GM23248 (cell line): Measurements from ENCODE around the gene PRR18. TPM values are rescaled to one million over a fixed set of nuclear protein-coding genes. Genes with fewer than 3 reads are reported as not detected.

ENCODE experiments used
- DNase-seq: peaks from one replicate; pipeline ENCODE4 v3.0.0-alpha.2; 2015
- H2AFZ ChIP-seq: fragments of 200-600 bp; sonication (generic); 2 replicates; pipeline ENCODE4 v1.6.1; 2016; ENCODE audit warnings: antibody characterized with exemption
- H3F3A ChIP-seq: fragments of 200-600 bp; sonication (generic); 2 replicates; pipeline ENCODE4 v1.6.1; 2016; ENCODE audit warnings: mild to moderate bottlenecking, antibody characterized with exemption, mixed run types; ENCODE audit not compliant: insufficient read depth
- H3K27ac ChIP-seq: fragments of 200-600 bp; sonication (generic); 2 replicates; pipeline ENCODE4 v1.5.1; 2016; ENCODE audit warnings: mild to moderate bottlenecking
- H3K27me3 ChIP-seq: fragments of 200-600 bp; sonication (generic); replicated peaks from 2 replicates; pipeline ENCODE4 v1.6.1; 2016; ENCODE audit warnings: mild to moderate bottlenecking; ENCODE audit not compliant: insufficient read depth
- H3K36me3 ChIP-seq: fragments of 200-600 bp; sonication (generic); 2 replicates; pipeline ENCODE4 v1.6.1; 2016; ENCODE audit warnings: low read depth, mild to moderate bottlenecking
- H3K4me1 ChIP-seq: fragments of 200-600 bp; sonication (generic); 2 replicates; pipeline ENCODE4 v1.6.1; 2016; ENCODE audit warnings: mild to moderate bottlenecking; ENCODE audit not compliant: insufficient read depth
- H3K4me2 ChIP-seq: fragments of 200-600 bp; sonication (generic); one replicate; pipeline ENCODE4 v1.6.1; 2016; ENCODE audit warnings: mild to moderate bottlenecking; ENCODE audit not compliant: unreplicated experiment
- H3K4me3 ChIP-seq: fragments of 200-600 bp; sonication (generic); 2 replicates; pipeline ENCODE4 v1.5.1; 2016; ENCODE audit warnings: mild to moderate bottlenecking
- H3K79me2 ChIP-seq: fragments of 200-600 bp; sonication (generic); 2 replicates; pipeline ENCODE4 v1.6.1; 2016; ENCODE audit warnings: mild to moderate bottlenecking; ENCODE audit not compliant: insufficient read depth
- H3K9ac ChIP-seq: fragments of 200-600 bp; sonication (generic); 2 replicates; pipeline ENCODE4 v1.6.1; 2016; ENCODE audit warnings: mild to moderate bottlenecking
- H3K9me2 ChIP-seq: fragments of 200-600 bp; sonication (generic); 2 replicates; pipeline ENCODE4 v1.6.1; 2016; ENCODE audit warnings: mixed run types, mild to moderate bottlenecking, moderate library complexity; ENCODE audit not compliant: insufficient read depth
- H3K9me3 ChIP-seq: fragments of 200-600 bp; sonication (generic); one replicate; pipeline ENCODE4 v1.6.1; 2017; ENCODE audit warnings: low read depth
- H4K20me1 ChIP-seq: fragments of 200-600 bp; sonication (generic); 2 replicates; pipeline ENCODE4 v1.6.0; 2016; ENCODE audit not compliant: insufficient read depth
- EZH2 ChIP-seq: fragments of 200-600 bp; sonication (generic); IDR thresholded peaks from 2 replicates; pipeline ENCODE4 v1.6.1; 2018; ENCODE audit warnings: antibody characterized with exemption, mild to moderate bottlenecking; ENCODE audit not compliant: insufficient read depth, poor library complexity, severe bottlenecking
- EZH2phosphoT487 ChIP-seq: fragments of 200-600 bp; sonication (generic); IDR thresholded peaks from 2 replicates; pipeline ENCODE4 v1.6.1; 2018; ENCODE audit warnings: antibody characterized with exemption, moderate library complexity, mild to moderate bottlenecking, low read depth; ENCODE audit not compliant: insufficient read depth
- WGBS, 2 experiments: methylation state at CpG; one replicate each; pipeline ENCODE4 v1.1.6; 2015 to 2017; ENCODE audit warnings: low lambda C conversion rate in 2 of 2, low coverage in 1 of 2; ENCODE audit errors: missing lambda C conversion rate in 2 of 2; 5-methylcytosine and 5-hydroxymethylcytosine counted together
- in situ Hi-C: fragments of 300-500 bp; cut with MboI; formaldehyde crosslinking; loops from 2 replicates; pipeline ENCODE4 v1.15.0; 2020
- polyA plus RNA-seq: library from polyadenylated mRNA; unstranded; fragments of >200 nt; fragmentation: Nextera tagmentation; extraction: Ambion mirVana; gene quantifications from 2 replicates; pipeline ENCODE4 v1.2.1, GENCODE V29; 2016
- total RNA-seq: library from RNA; depleted of rRNA; stranded (reverse); fragments of >200 nt; shearing (Covaris generic); gene quantifications from 2 replicates; pipeline ENCODE4 v1.2.3, GENCODE V29; 2014

PRR18 gene
- total and polyA plus RNA-seq, 2 experiments from 2014 or later, result not detected

DNA sequence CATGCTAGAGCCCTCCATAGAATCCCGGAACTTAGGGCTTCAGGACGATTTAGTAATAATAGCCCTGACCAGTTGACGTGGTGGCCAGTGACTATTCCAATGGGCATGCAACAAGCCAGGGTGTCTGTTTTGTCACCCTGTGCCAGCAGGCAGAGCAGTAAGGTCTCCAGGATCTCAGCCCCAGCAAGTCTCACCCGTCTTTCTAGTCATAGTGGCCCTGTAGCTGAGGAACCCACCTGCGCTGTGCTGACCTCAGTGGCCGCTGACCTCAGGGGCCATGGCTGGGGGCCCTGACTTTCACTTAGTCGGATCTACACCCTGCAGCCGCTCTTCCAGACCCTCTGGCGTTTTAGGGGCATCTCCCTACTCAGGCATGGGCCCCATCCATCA, 36.8 kb downstream of the PRR18 start:
- H3K4me1 ChIP-seq, result no peaks in the 10 kb centered on the region
- no peaks in the 10 kb centered on the region for H3K79me2 ChIP-seq
- peaks cover 32% of the 10 kb centered on the region for H3K27me3 ChIP-seq
- TF ChIP-seq EZH2, result no peak
- TF ChIP-seq EZH2phosphoT487, result no peak
- H3K36me3 ChIP-seq, result no peaks in the 10 kb centered on the region
- H3K9me2 ChIP-seq, result no peaks in the 10 kb centered on the region
- no peak overlapping the region for H3K4me3 ChIP-seq
- no peaks in the 10 kb centered on the region for H3K9me3 ChIP-seq
- H3K4me2 ChIP-seq, result no peak overlapping the region
- no peak overlapping the region for H2AFZ ChIP-seq
- H4K20me1 ChIP-seq, result no peaks in the 10 kb centered on the region
- WGBS, 2 experiments, result 43 to 55% methylated on average over 9 of the region's 9 CpGs
- H3F3A ChIP-seq, result no peaks in the 10 kb centered on the region
- in situ Hi-C loops, result loop anchor here (10.0 kb wide), 1 partner anchor 123 kb away; no protein-coding TSS in a partner anchor
- no peak for DNase-seq
- H3K27ac ChIP-seq, result no peak overlapping the region
- H3K9ac ChIP-seq, result no peak overlapping the region

DNA sequence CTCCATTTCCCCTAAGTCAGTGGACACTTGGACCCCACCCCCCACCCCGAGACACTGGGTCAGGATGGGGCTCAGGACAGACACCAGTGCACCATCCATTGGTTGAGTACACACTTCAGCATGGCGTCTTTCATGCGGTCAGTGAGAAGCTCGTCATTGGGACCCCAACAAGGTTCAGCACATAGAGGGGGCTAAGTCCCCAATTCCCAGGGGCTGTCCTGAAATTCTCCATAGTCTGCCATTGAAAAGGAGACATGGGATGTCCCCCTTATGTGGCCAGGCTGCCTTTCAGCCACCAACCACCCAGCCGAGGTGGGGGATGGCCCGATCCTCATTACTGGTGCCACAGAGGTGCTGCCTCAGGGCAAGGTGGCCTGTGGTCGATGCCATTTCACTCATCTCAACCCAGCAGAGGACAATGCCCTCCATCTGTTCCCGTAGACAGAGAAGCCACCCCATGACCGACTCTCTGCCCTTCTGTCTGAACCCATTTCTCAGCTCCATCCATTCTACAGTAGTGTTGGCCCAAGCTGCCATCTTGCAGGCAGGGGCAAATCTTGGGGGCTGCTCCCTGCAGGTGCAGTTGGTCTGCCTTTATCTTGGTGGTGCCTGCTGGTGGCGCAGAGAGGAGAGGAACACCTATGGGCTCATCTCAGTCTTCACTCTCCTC, 37.4 kb downstream of the PRR18 start:
- Histone ChIP-seq H3K9me2 (no peaks in the 10 kb centered on the region), H3K4me3 (no peak overlapping the region), H4K20me1 (no peaks in the 10 kb centered on the region), H2AFZ (no peak overlapping the region), H3F3A (no peaks in the 10 kb centered on the region), H3K27me3 (peaks cover 27% of the 10 kb centered on the region), H3K4me1 (no peaks in the 10 kb centered on the region), H3K36me3 (no peaks in the 10 kb centered on the region), H3K27ac (no peak overlapping the region), H3K9me3 (no peaks in the 10 kb centered on the region), H3K9ac (no peak overlapping the region), H3K79me2 (no peaks in the 10 kb centered on the region), H3K4me2 (no peak overlapping the region)
- TF ChIP-seq EZH2phosphoT487, result no peak
- TF ChIP-seq EZH2, result no peak
- in situ Hi-C loops, result loop anchor here (10.0 kb wide), 1 partner anchor 124 kb away; no protein-coding TSS in a partner anchor
- DNase-seq, result no peak
- WGBS, 2 experiments, result 52 to 61% methylated on average over 10 of the region's 10 CpGs

DNA sequence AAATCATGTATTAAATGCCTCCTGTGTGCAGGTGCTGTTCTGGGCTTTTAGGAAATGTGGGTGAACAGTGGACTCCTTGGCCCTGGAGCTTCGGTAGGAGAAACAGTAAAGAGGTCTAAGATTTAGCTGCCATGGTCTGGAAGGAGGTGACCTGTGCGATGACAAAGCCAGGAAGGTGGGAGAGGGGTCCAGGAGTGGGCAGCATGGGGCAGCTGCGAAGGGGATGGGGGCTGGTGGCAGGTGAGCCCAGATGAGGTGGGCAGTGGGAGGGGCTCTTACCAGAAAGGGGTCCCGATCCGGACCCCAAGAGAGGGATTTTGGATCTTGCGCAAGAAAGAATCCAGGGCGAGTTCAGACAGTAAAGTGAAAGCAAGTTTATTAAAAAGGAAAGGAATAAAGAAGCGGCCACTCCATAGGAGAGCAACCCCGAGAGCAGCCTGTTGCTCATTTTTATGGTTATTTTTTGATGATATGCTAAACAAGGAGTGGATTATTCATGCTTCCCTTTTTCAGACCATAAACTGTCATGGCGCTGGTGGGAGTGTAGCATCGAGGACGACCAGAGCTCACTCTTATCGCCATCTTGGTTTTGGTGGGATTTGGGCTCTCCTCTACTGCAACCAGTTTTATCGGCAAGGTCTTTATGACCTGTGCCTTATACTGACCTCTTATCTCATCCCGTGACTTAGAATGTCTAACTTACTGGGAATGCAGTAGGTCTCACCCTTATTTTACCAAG, 38.7 kb downstream of the PRR18 start:
- H3F3A ChIP-seq, result no peaks in the 10 kb centered on the region
- no peak overlapping the region for H2AFZ ChIP-seq
- no peaks in the 10 kb centered on the region for H3K4me1 ChIP-seq
- TF ChIP-seq EZH2phosphoT487 (no peak), EZH2 (no peak)
- no peaks in the 10 kb centered on the region for H3K9me3 ChIP-seq
- 71 to 73% methylated on average over 14 to 15 of the region's 15 CpGs for WGBS, 2 experiments
- no peaks in the 10 kb centered on the region for H4K20me1 ChIP-seq
- no peak overlapping the region for H3K27ac ChIP-seq
- in situ Hi-C loops, result loop anchor here (10.0 kb wide), 1 partner anchor 125 kb away; no protein-coding TSS in a partner anchor
- H3K9me2 ChIP-seq, result no peaks in the 10 kb centered on the region
- H3K36me3 ChIP-seq, result no peaks in the 10 kb centered on the region
- DNase-seq, result no peak
- no peak overlapping the region for H3K4me2 ChIP-seq
- no peak overlapping the region for H3K9ac ChIP-seq
- H3K27me3 ChIP-seq, result peaks cover 33% of the 10 kb centered on the region
- no peak overlapping the region for H3K4me3 ChIP-seq
- H3K79me2 ChIP-seq, result no peaks in the 10 kb centered on the region

DNA sequence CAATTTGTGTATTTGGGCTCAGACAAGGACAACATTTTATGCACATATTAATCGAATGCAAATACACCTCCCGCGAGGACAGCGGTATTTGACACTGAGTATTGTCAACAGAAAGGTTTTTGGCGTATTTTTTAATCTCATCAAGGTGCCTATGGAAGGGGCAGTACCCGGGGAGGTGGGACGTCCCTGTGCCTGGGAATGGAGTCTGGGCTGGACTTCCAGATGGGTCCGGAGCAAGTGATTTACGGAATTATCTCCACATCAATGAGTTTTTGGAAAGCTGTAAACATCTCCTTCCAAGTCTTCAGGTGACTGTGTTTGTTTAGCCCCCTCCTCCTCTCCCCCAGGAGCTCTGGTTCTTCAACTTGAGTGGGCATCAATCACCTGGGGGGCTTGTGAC, 39.8 kb downstream of the PRR18 start:
- Histone ChIP-seq H3K4me1 (no peaks in the 10 kb centered on the region), H3K4me2 (no peak overlapping the region), H3K79me2 (no peaks in the 10 kb centered on the region), H3K36me3 (no peaks in the 10 kb centered on the region), H3K9ac (no peak overlapping the region), H2AFZ (no peak overlapping the region), H3K9me3 (no peaks in the 10 kb centered on the region), H3K27me3 (peaks cover 33% of the 10 kb centered on the region), H3F3A (no peaks in the 10 kb centered on the region), H4K20me1 (no peaks in the 10 kb centered on the region), H3K27ac (no peak overlapping the region), H3K9me2 (no peaks in the 10 kb centered on the region), H3K4me3 (no peak overlapping the region)
- in situ Hi-C loops, result no loop called here
- WGBS, 2 experiments, result 2 to 3% methylated on average over 8 to 9 of the region's 9 CpGs
- TF ChIP-seq EZH2phosphoT487, result no peak
- TF ChIP-seq EZH2, result no peak
- DNase-seq, result no peak
